Mucosa of gallbladder (tissue), 1 donor: ENCODE data around the gene MMP24. TPM values are rescaled to one million over a fixed set of nuclear protein-coding genes. Genes with fewer than 3 reads are reported as not detected.

ENCODE experiments used
- DNase-seq: peaks from one replicate; pipeline ENCODE4 v3.0.0-alpha.2; 2020; ENCODE audit warnings: low spot score
- total RNA-seq: library from RNA; stranded (reverse); gene quantifications from one replicate; pipeline ENCODE4 v1.2.1, GENCODE V29; 2021
- donor health status: DM: no; HTN: no; CAD: no.

Gene MMP24
- total RNA-seq, 1 donor from 2014 or later: 1.6 TPM

- no peak for DNase-seq
Observed at GRCh38 chr20:35293303-35294292, 67.1 kb downstream of the MMP24 start.

GRCh38 chr20:35294293-35294685, 67.8 kb downstream of the MMP24 start:
- no peak for DNase-seq

- DNase-seq: no peak
Observed at GRCh38 chr20:35295058-35295457, 68.6 kb downstream of the MMP24 start.

- DNase-seq: no peak
Observed at GRCh38 chr20:35295674-35296073, 69.2 kb downstream of the MMP24 start.

GRCh38 chr20:35296101-35296554, 69.6 kb downstream of the MMP24 start:
- no peak for DNase-seq

GRCh38 chr20:35297155-35297554, 70.7 kb downstream of the MMP24 start:
- no peak for DNase-seq

- DNase-seq: no peak
Observed at GRCh38 chr20:35297740-35298139, 71.2 kb downstream of the MMP24 start.

GRCh38 chr20:35298264-35298663, 71.8 kb downstream of the MMP24 start:
- DNase-seq: no peak

GRCh38 chr20:35299780-35300179, 73.3 kb downstream of the MMP24 start:
- no peak for DNase-seq

GRCh38 chr20:35300469-35301262, 74.2 kb downstream of the MMP24 start:
- DNase-seq: no peak

GRCh38 chr20:35301426-35301825, 74.9 kb downstream of the MMP24 start:
- no peak for DNase-seq

GRCh38 chr20:35302421-35303335, 76.2 kb downstream of the MMP24 start:
- DNase-seq: no peak

GRCh38 chr20:35303382-35303734, 76.9 kb downstream of the MMP24 start:
- DNase-seq: no peak

GRCh38 chr20:35303735-35304491, 77.4 kb downstream of the MMP24 start:
- DNase-seq: peak; percentile 85

GRCh38 chr20:35304956-35305355, 78.5 kb downstream of the MMP24 start:
- no peak for DNase-seq

GRCh38 chr20:35305682-35306556, 79.4 kb downstream of the MMP24 start:
- DNase-seq: peak; percentile 72

- no peak for DNase-seq
Observed at GRCh38 chr20:35306931-35307517, 80.5 kb downstream of the MMP24 start.

- DNase-seq: peak; percentile 76
Observed at GRCh38 chr20:35307666-35308653, 81.5 kb downstream of the MMP24 start.
